ENCODE results near the gene TMEM245. TPM values are rescaled to one million over a fixed set of nuclear protein-coding genes. Genes with fewer than 3 reads are reported as not detected.

Gene TMEM245
- total and polyA plus RNA-seq, 2 donors (not counting 1 experiment from before 2014, with no cell fraction given), result 6.3 to 34.3 TPM

GRCh38 chr9:109098960-109099308, 20.8 kb downstream of the TMEM245 start:
- Histone ChIP-seq H3K9ac (ENCODE audit: low read length) (no peak overlapping the region), H3K27me3 (replicated peaks in 1 of 4; ENCODE audit: control extremely low read depth in 1 of 4, control insufficient read depth in 3 of 4, insufficient read depth in 4 of 4, low read length in 3 of 4) (no peaks in the 10 kb centered on the region), H2AFZ (ENCODE audit: insufficient read depth, low read depth, low read length, poor library complexity, severe bottlenecking) (no peak overlapping the region), H3K36me3 (replicated peaks in 1 of 2; ENCODE audit: control extremely low read depth in 1 of 2, control insufficient read depth in 1 of 2, extremely low read depth in 1 of 2, insufficient read depth in 2 of 2, low read length in 1 of 2) (peaks cover 0 to 31% of the 10 kb centered on the region in 2 experiments), H3K9me3 (ENCODE audit: control extremely low read depth in 1 of 3, control insufficient read depth in 2 of 3, insufficient read depth in 1 of 3, low read length in 2 of 3) (no peaks in the 10 kb centered on the region), H3K4me3 (ENCODE audit: control extremely low read depth in 1 of 5, extremely low read depth in 1 of 5, insufficient read depth in 1 of 5, low read depth in 2 of 5, low read length in 4 of 5) (no peak overlapping the region), H3K4me2 (replicated peaks; ENCODE audit: low read depth, low read length, poor library complexity, severe bottlenecking) (no peak overlapping the region), H4K20me1 (ENCODE audit: control insufficient read depth, insufficient read depth, low read length, poor library complexity, severe bottlenecking) (peaks cover 54% of the 10 kb centered on the region), H3K27ac (ENCODE audit: low read length in 2 of 2) (no peak overlapping the region), H3K4me1 (ENCODE audit: control insufficient read depth in 2 of 2, insufficient read depth in 2 of 2, low read length in 2 of 2) (peaks cover 3 to 9% of the 10 kb centered on the region in 2 donors), H3K79me2 (ENCODE audit: control insufficient read depth, insufficient read depth, low read length) (peaks cover 62% of the 10 kb centered on the region)
- no peak for TF ChIP-seq EZH2 (IDR thresholded peaks at IDR 0.05; ENCODE audit: borderline replicate concordance, insufficient read depth, low read depth, low read length, poor library complexity, severe bottlenecking)
- TF ChIP-seq CTCF (IDR thresholded peaks at IDR 0.05), result no peak
- WGBS (ENCODE audit: insufficient coverage), result no CpG with 5 or more reads among the region's 2 CpGs
- ATAC-seq (ENCODE audit: low read depth) (no peak), DNase-seq (no peak)
- Mint-ChIP-seq H3K27ac (no peak overlapping the region), H3K9me3 (ENCODE audit: insufficient read depth) (no peaks in the 10 kb centered on the region), H3K4me3 (no peak overlapping the region), H3K27me3 (no peaks in the 10 kb centered on the region), H3K4me1 (peaks cover 35% of the 10 kb centered on the region)
- CTCF ChIA-PET, result no interaction called here
- POLR2A ChIA-PET, result no interaction called here
- intact Hi-C loops (cut with micrococcal nuclease), result no loop called here

GRCh38 chr9:109098171-109098959, 21.4 kb downstream of the TMEM245 start:
- ATAC-seq (ENCODE audit: low read depth), result no peak
- Mint-ChIP-seq H3K4me1 (peaks cover 34% of the 10 kb centered on the region), H3K9me3 (ENCODE audit: insufficient read depth) (no peaks in the 10 kb centered on the region), H3K4me3 (no peak overlapping the region), H3K27me3 (no peaks in the 10 kb centered on the region), H3K27ac (no peak overlapping the region)
- Histone ChIP-seq H3K27ac (ENCODE audit: low read length in 2 of 2) (no peak overlapping the region), H3K4me3 (ENCODE audit: control extremely low read depth in 1 of 5, extremely low read depth in 1 of 5, insufficient read depth in 1 of 5, low read depth in 2 of 5, low read length in 4 of 5) (no peak overlapping the region), H3K4me1 (ENCODE audit: control insufficient read depth in 2 of 2, insufficient read depth in 2 of 2, low read length in 2 of 2) (peaks cover 3 to 9% of the 10 kb centered on the region in 2 donors), H3K36me3 (replicated peaks in 1 of 2; ENCODE audit: control extremely low read depth in 1 of 2, control insufficient read depth in 1 of 2, extremely low read depth in 1 of 2, insufficient read depth in 2 of 2, low read length in 1 of 2) (peaks cover 0 to 37% of the 10 kb centered on the region in 2 experiments), H3K79me2 (ENCODE audit: control insufficient read depth, insufficient read depth, low read length) (peaks cover 56% of the 10 kb centered on the region), H2AFZ (ENCODE audit: insufficient read depth, low read depth, low read length, poor library complexity, severe bottlenecking) (no peak overlapping the region), H3K9ac (ENCODE audit: low read length) (no peak overlapping the region), H4K20me1 (ENCODE audit: control insufficient read depth, insufficient read depth, low read length, poor library complexity, severe bottlenecking) (peaks cover 54% of the 10 kb centered on the region), H3K4me2 (replicated peaks; ENCODE audit: low read depth, low read length, poor library complexity, severe bottlenecking) (no peak overlapping the region), H3K27me3 (replicated peaks in 1 of 4; ENCODE audit: control extremely low read depth in 1 of 4, control insufficient read depth in 3 of 4, insufficient read depth in 4 of 4, low read length in 3 of 4) (no peaks in the 10 kb centered on the region), H3K9me3 (ENCODE audit: control extremely low read depth in 1 of 3, control insufficient read depth in 2 of 3, insufficient read depth in 1 of 3, low read length in 2 of 3) (no peaks in the 10 kb centered on the region)
- TF ChIP-seq CTCF (IDR thresholded peaks at IDR 0.05) (no peak), EZH2 (IDR thresholded peaks at IDR 0.05; ENCODE audit: borderline replicate concordance, insufficient read depth, low read depth, low read length, poor library complexity, severe bottlenecking) (no peak)
- DNase-seq, result no peak
- intact Hi-C loops (cut with micrococcal nuclease), result no loop called here
- WGBS (ENCODE audit: insufficient coverage), result 100% methylated on average over 1 of the region's 4 CpGs
- ChIA-PET POLR2A (no interaction called here), CTCF (no interaction called here)
